ENCODE data around the gene ADGRE3.
"Not testable (repeated sequence)": the region's sequence is repeated elsewhere in the genome, so short reads cannot be mapped to it uniquely, and the experiment has no call there.

ADGRE3 gene

DNA sequence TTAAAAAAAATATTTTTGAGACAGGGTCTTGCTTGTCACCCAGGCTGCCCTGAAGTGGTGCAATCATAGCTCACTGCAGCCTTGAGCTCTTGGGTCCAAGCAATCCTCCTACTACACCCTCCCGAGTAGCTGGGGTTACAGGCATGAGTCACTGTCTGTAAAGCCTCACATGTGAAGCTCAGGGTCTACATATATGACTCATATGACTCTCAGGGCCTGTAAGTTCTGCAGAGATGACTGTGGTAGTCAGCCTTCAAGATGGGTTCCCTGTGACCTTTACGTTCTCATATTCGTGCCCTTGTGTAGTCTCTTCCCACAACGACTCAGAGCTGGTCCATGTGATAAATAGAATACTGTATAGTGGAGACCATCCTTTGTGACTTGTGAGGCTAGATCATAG is 85.2 kb downstream of the ADGRE3 start:
- not testable (repeated sequence) for H3K4me1 ChIP-seq (ENCODE audit: control insufficient read depth, insufficient read depth, low read length); H3K36me3 ChIP-seq (ENCODE audit: control insufficient read depth, insufficient read depth, low read length, severe bottlenecking); H3K9ac ChIP-seq (ENCODE audit: low read length); H3K9me3 ChIP-seq (ENCODE audit: control insufficient read depth, low read length); DNase-seq (ENCODE audit: low read depth); H3K4me3 ChIP-seq (ENCODE audit: low read length); H3K27me3 ChIP-seq (replicated peaks; ENCODE audit: control insufficient read depth, insufficient read depth, low read length)

DNA sequence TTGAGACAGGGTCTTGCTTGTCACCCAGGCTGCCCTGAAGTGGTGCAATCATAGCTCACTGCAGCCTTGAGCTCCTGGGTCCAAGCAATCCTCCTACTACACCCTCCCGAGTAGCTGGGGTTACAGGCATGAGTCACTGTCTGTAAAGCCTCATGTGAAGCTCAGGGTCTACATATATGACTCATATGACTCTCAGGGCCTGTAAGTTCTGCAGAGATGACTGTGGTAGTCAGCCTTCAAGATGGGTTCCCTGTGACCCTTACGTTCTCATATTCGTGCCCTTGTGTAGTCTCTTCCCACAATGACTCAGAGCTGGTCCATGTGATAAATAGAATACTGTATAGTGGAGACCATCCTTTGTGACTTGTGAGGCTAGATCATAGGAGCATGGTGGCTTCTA is 89.5 kb downstream of the ADGRE3 start:
- not testable (repeated sequence) for H3K4me3 ChIP-seq (ENCODE audit: low read length); H3K4me1 ChIP-seq (ENCODE audit: control insufficient read depth, insufficient read depth, low read length); H3K9me3 ChIP-seq (ENCODE audit: control insufficient read depth, low read length); DNase-seq (ENCODE audit: low read depth); H3K9ac ChIP-seq (ENCODE audit: low read length); H3K27me3 ChIP-seq (replicated peaks; ENCODE audit: control insufficient read depth, insufficient read depth, low read length); H3K36me3 ChIP-seq (ENCODE audit: control insufficient read depth, insufficient read depth, low read length, severe bottlenecking)

DNA sequence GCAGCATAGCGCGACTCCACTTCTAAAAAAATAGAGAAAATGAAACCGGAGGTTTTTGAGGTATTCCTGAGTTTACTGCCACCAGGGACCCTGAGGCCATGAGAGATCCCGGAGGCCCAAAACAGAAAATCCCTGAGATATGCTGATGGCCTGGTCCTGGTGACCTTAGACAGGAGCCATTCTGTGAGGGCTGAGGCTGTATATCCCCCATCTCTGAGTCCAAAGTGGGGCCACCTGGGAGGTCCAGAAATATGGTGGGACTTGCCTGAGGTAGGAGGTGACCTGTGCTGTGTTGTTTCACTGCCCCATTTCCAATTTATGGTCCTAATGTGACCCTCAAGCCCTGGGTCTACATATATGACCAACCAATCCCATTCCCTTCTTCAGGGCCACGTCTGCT is 90.3 kb downstream of the ADGRE3 start:
- not testable (repeated sequence) for H3K4me1 ChIP-seq (ENCODE audit: control insufficient read depth, insufficient read depth, low read length); H3K9me3 ChIP-seq (ENCODE audit: control insufficient read depth, low read length); H3K9ac ChIP-seq (ENCODE audit: low read length); DNase-seq (ENCODE audit: low read depth); H3K27me3 ChIP-seq (replicated peaks; ENCODE audit: control insufficient read depth, insufficient read depth, low read length); H3K36me3 ChIP-seq (ENCODE audit: control insufficient read depth, insufficient read depth, low read length, severe bottlenecking); H3K4me3 ChIP-seq (ENCODE audit: low read length)

DNA sequence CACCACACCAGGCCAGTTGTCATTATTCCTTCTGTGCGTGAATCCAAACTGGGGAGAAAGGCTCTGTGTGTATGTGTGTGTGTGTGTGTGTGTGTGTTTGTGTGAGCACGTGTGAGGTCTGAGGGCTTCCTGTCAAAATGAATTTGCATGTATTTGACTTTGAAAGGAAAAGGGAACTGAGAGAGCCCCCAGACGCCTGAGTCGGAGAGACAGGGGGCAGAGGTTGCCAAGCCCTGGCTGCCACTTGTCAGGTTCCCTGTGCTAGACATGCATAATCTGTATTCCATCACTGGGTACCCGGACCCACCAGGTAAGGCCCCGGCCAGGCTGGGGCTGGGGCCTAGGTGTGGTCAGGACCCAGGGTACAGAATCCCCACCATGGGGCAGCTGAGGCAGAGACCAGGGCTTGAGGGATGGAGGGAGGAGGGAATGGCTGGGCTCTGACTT is 91.7 kb downstream of the ADGRE3 start, which contains the start of gene CLEC17A:
Gene CLEC17A (plus strand): TSS at position 191 of the 447 bp plus-strand sequence. CDS start 77 bp downstream, at position 268.
- Histone ChIP-seq H3K4me1 (ENCODE audit: control insufficient read depth, insufficient read depth, low read length) (no peaks in the 10 kb centered on the region), H3K27me3 (replicated peaks; ENCODE audit: control insufficient read depth, insufficient read depth, low read length) (no peaks in the 10 kb centered on the region), H3K36me3 (ENCODE audit: control insufficient read depth, insufficient read depth, low read length, severe bottlenecking) (no peaks in the 10 kb centered on the region), H3K9ac (ENCODE audit: low read length) (no peak within 1 kb of the TSS), H3K4me3 (ENCODE audit: low read length) (no peak within 1 kb of the TSS), H3K9me3 (ENCODE audit: control insufficient read depth, low read length) (no peaks in the 10 kb centered on the region)
- DNase-seq (ENCODE audit: low read depth): no peak

DNA sequence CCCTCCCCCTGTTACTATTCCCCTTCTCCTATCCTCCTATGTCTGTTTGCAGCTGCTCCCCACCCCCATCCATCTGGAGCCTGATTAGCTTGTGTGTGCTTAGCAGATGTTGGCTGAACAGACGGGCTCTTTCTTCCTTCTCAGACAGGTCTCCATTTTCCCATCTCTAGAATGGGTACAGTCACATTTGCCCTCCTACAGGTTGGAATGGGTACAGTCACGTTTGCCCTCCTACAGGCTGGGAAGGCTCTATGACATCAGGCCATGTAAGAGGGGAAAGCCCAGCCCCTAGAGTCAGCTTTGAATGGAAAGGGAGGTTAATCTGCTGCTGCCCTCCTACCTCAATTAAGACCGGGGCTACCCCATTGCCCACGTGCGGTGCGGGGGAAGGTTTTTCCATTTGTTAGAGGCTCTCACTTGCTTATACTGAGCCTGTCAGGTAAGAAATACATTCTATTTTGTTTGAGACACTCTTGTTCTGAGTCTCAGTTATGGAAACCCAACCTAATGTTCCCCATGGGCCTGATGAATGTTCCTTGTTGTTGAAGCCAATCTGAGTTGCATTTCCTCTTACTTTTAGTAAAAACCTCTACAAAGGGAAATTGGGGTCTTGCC is 93.9 kb downstream of the ADGRE3 start:
- no peak overlapping the region for H3K4me3 ChIP-seq (ENCODE audit: low read length)
- H3K4me1 ChIP-seq (ENCODE audit: control insufficient read depth, insufficient read depth, low read length): no peaks in the 10 kb centered on the region
- no peaks in the 10 kb centered on the region for H3K9me3 ChIP-seq (ENCODE audit: control insufficient read depth, low read length)
- no peaks in the 10 kb centered on the region for H3K27me3 ChIP-seq (replicated peaks; ENCODE audit: control insufficient read depth, insufficient read depth, low read length)
- H3K36me3 ChIP-seq (ENCODE audit: control insufficient read depth, insufficient read depth, low read length, severe bottlenecking): no peaks in the 10 kb centered on the region
- no peak overlapping the region for H3K9ac ChIP-seq (ENCODE audit: low read length)
- no peak for DNase-seq (ENCODE audit: low read depth)

DNA sequence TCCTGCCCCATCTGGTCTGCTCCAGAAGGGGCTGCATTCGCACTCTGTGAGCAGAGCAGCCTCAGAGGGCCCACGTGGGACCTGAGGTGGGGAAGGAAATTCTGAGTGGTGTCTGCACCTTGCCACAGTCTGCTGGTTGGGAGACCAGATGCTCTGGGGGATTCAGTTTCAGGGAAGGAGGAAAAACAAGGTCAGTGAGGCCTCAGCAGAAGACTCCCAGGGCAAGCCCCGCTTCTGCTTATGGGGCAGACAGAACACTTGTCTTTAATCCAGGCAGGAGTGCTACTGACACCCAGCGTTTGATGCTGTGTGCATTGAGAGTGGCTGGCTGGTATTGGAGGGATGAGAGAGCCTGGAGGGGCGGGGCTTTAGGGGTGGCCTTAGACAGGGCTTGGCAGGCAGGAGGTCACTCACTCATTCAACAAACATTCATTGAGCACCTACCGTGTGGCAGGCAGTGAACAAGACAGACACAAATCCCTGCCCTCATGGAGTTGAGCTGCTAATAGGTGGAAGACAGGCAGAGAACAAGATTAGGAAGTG is 96.7 kb downstream of the ADGRE3 start:
- Histone ChIP-seq H3K9ac (ENCODE audit: low read length) (no peak overlapping the region), H3K36me3 (ENCODE audit: control insufficient read depth, insufficient read depth, low read length, severe bottlenecking) (no peaks in the 10 kb centered on the region), H3K4me1 (ENCODE audit: control insufficient read depth, insufficient read depth, low read length) (no peaks in the 10 kb centered on the region), H3K27me3 (replicated peaks; ENCODE audit: control insufficient read depth, insufficient read depth, low read length) (no peaks in the 10 kb centered on the region), H3K4me3 (ENCODE audit: low read length) (no peak overlapping the region), H3K9me3 (ENCODE audit: control insufficient read depth, low read length) (no peaks in the 10 kb centered on the region)
- DNase-seq (ENCODE audit: low read depth): no peak

DNA sequence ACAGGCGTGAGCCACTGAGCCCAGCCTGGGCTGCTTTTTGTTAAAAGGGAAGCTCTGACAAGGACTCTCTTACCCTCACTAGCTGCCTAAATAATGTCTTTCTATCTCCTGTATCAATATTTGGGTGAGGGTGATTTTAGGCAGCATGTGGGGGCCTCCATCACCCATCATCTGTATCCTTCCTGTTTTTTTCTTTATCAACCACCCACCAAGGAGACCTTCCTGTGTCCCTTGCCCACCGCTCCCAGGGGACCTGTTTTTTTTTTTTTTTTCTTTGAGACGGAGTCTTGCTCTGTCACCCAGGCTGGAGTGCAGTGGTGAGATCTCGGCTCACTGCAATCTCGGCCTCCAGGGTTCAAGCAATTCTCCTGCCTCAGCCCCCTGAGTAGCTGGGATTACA is 97.4 kb downstream of the ADGRE3 start:
- Histone ChIP-seq H3K9ac (ENCODE audit: low read length) (no peak overlapping the region), H3K36me3 (ENCODE audit: control insufficient read depth, insufficient read depth, low read length, severe bottlenecking) (no peaks in the 10 kb centered on the region), H3K27me3 (replicated peaks; ENCODE audit: control insufficient read depth, insufficient read depth, low read length) (no peaks in the 10 kb centered on the region), H3K9me3 (ENCODE audit: control insufficient read depth, low read length) (no peaks in the 10 kb centered on the region), H3K4me3 (ENCODE audit: low read length) (no peak overlapping the region), H3K4me1 (ENCODE audit: control insufficient read depth, insufficient read depth, low read length) (no peaks in the 10 kb centered on the region)
- DNase-seq (ENCODE audit: low read depth): no peak

DNA sequence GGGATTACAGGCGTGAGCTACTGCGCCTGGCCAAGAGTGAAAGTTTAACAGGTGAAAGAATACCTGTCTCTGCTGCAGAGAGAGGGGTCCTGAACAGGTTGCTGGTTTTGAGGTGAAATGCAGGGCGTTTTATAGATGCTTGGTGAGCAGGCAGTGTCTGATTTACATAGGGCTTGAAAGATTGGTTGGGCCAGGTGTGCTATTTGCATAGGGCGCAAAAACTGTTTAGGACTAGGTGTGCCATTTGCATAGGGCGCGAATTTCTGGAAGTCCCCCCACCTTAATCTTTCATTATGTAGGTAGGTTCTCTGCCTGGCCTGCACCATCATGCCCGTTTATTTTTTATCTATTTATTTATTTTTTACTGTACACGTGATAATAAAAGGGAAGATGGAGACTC is 98.3 kb downstream of the ADGRE3 start:
- H3K4me1 ChIP-seq (ENCODE audit: control insufficient read depth, insufficient read depth, low read length): no peaks in the 10 kb centered on the region
- no peaks in the 10 kb centered on the region for H3K9me3 ChIP-seq (ENCODE audit: control insufficient read depth, low read length)
- H3K36me3 ChIP-seq (ENCODE audit: control insufficient read depth, insufficient read depth, low read length, severe bottlenecking): no peaks in the 10 kb centered on the region
- no peak overlapping the region for H3K4me3 ChIP-seq (ENCODE audit: low read length)
- no peak overlapping the region for H3K9ac ChIP-seq (ENCODE audit: low read length)
- no peak for DNase-seq (ENCODE audit: low read depth)
- H3K27me3 ChIP-seq (replicated peaks; ENCODE audit: control insufficient read depth, insufficient read depth, low read length): no peaks in the 10 kb centered on the region

DNA sequence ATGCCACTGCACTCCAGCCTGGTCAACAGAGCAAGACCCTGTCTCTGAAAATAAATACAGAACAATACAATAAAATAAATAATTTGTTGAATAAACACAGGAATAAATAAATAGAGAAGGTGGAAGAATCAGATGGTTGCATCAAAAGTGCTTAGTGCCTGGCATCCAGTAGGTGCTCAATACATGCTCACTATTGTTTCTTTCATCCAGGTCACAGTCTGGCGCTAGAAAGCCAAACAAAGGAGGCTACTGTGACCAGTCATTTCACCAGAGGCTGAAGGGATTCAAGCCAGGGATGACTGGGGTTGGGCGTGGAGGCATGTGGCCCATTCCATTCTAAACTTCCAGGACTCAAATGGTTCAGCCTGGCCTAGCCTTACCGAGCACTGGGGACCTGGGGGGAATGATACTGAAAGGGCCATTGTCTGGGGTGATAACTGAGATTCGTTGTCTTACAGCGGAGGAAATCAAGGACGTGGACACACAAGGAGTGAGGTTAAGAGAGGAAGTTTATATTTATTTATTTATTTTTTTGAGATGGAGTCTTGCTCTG is 99.1 kb downstream of the ADGRE3 start:
- Histone ChIP-seq H3K4me1 (ENCODE audit: control insufficient read depth, insufficient read depth, low read length) (peaks cover 7% of the 10 kb centered on the region), H3K4me3 (ENCODE audit: low read length) (no peak overlapping the region), H3K9me3 (ENCODE audit: control insufficient read depth, low read length) (no peaks in the 10 kb centered on the region), H3K36me3 (ENCODE audit: control insufficient read depth, insufficient read depth, low read length, severe bottlenecking) (no peaks in the 10 kb centered on the region), H3K27me3 (replicated peaks; ENCODE audit: control insufficient read depth, insufficient read depth, low read length) (no peaks in the 10 kb centered on the region), H3K9ac (ENCODE audit: low read length) (no peak overlapping the region)
- DNase-seq (ENCODE audit: low read depth): no peak

DNA sequence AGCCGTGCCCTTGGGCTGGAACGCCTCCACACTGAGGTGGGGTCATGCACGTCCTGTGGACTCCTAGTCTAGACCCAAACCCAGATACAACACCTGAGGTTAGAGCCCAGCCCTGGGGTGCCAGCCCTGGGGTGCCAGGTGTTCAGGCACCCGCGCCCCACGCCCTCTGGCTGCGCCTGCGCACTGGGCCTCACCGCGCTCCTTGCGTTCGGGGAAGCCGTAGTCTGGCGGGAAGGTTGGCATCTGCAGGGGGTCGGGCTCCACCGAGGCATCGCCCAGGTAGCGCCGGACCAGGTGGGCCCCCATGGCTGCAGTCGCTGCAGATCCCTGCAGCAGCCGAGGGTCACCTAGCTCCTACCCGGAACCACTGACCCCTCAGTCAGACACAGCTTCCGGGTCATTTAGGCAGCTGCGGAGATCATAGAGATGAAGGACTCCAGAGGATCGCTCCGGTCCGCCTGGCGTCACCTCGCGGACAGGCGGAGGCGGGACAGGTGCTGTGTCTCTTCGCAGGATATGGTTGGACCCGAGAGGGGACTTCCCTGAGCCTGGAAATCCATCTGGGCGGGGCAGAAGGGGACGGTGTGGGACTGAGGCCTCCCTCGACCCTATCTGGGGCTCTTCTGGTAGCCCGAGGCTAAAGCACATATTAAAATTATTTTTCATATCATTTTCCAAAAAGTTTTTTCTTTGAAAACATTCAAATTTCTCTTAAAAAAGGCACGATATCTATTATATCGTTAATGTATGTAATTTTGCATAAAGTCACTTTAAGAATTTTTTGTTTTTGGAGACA is 102.8 kb downstream of the ADGRE3 start, which contains the start of gene NDUFB7:
Gene NDUFB7 (minus strand): TSS at position 372 of the 796 bp plus-strand sequence. CDS start 66 bp downstream, at position 306.
- H3K9me3 ChIP-seq (ENCODE audit: control insufficient read depth, low read length): no peaks in the 10 kb centered on the region
- peak; percentile 95 for DNase-seq (ENCODE audit: low read depth)

DNA sequence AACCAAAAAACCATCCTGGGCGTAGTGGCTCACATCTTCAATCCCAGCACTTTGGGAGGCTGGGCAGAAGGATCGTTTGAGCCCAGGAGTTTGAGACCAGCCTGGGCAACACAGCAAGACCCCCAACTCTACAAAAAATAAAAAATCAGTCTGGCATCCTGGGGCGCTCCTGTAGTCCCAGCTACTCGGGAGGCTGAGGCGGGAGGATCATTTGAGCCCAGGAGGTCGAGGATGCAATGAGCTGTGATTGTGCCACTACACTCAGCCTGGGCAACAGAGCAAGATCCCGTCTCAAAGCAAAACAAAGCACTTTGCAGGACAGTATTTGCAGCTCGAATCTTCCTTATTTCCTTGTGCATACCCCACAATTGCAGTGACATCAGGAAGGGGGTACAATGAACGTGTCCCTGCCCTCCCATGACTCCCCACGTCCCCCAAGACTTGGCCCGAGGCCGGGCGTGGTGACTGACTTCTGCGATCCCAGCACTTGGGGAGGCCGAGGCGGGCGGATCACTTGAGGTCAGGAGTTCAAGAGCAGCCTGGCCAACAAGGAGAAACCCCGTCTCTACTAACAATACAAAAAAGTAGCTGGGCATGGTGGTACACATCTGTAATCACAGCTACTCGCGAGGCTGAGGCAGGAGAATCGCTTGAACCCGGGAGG is 103.6 kb downstream of the ADGRE3 start:
- H3K4me3 ChIP-seq (ENCODE audit: low read length): peak overlapping the region; percentile 100
- H3K36me3 ChIP-seq (ENCODE audit: control insufficient read depth, insufficient read depth, low read length, severe bottlenecking): peaks cover 8% of the 10 kb centered on the region
- no peaks in the 10 kb centered on the region for H3K9me3 ChIP-seq (ENCODE audit: control insufficient read depth, low read length)
- peaks cover 8% of the 10 kb centered on the region for H3K4me1 ChIP-seq (ENCODE audit: control insufficient read depth, insufficient read depth, low read length)
- DNase-seq (ENCODE audit: low read depth): no peak
- H3K9ac ChIP-seq (ENCODE audit: low read length): peak overlapping the region; percentile 95
- H3K27me3 ChIP-seq (replicated peaks; ENCODE audit: control insufficient read depth, insufficient read depth, low read length): no peaks in the 10 kb centered on the region

More for the DNA sequence above, 102.8 kb downstream of the ADGRE3 start, which contains the start of gene NDUFB7:
- peak within 1 kb of the TSS; percentile 95 for H3K9ac ChIP-seq (ENCODE audit: low read length)
- no peaks in the 10 kb centered on the region for H3K27me3 ChIP-seq (replicated peaks; ENCODE audit: control insufficient read depth, insufficient read depth, low read length)
- peaks cover 8% of the 10 kb centered on the region for H3K4me1 ChIP-seq (ENCODE audit: control insufficient read depth, insufficient read depth, low read length)
- H3K4me3 ChIP-seq (ENCODE audit: low read length): peak within 1 kb of the TSS; percentile 100
- peaks cover 7% of the 10 kb centered on the region for H3K36me3 ChIP-seq (ENCODE audit: control insufficient read depth, insufficient read depth, low read length, severe bottlenecking)
